Skeletal muscle cell (primary cell): ENCODE data around the gene JPH3.
A peak's percentile ranks its signal among the peaks of the same experiment; 100 is the strongest.
"Not testable (repeated sequence)": the region's sequence is repeated elsewhere in the genome, so short reads cannot be mapped to it uniquely, and the experiment has no call there.

ENCODE experiments used
- DNase-seq: peaks from one replicate; pipeline ENCODE4 v3.0.0-alpha.2; 2010; ENCODE audit warnings: low read depth
- H3K4me3 ChIP-seq: 2 replicates; pipeline ENCODE4 v1.5.1; 2011; ENCODE audit warnings: low read depth, mild to moderate bottlenecking, control low read depth, low read length, moderate library complexity

Gene JPH3

GRCh38 chr16:87669672-87670071 lies 67.4 kb downstream of the JPH3 start:
- H3K4me3 ChIP-seq, result no peak overlapping the region
- no peak for DNase-seq

DNA sequence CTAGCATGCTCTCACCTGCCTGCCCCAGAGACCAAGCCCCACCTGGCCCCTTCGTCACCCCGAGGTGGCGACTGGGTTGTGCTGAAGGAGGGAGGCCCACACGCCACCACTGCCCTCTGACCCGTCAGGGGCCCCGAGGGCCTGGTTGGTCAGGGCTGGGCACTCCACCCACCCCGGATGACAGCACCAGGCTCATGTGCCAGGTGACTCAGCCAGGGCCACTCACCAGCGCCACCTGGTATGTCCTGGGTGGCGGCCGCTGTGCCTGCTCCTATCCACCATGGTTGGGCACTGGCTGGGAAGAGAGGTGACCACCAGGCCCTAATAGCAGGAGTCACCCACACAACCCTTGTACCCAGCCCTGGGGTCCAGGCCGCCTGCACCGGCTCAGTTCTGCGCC lies 68.9 kb downstream of the JPH3 start:
- DNase-seq, result no peak
- H3K4me3 ChIP-seq, result no peak overlapping the region

GRCh38 chr16:87671715-87672270 lies 69.5 kb downstream of the JPH3 start:
- no peak overlapping the region for H3K4me3 ChIP-seq
- no peak for DNase-seq

GRCh38 chr16:87674419-87674818 lies 72.1 kb downstream of the JPH3 start:
- no peak for DNase-seq
- H3K4me3 ChIP-seq, result no peak overlapping the region

- H3K4me3 ChIP-seq, result no peak overlapping the region
- no peak for DNase-seq
These were observed 72.9 kb downstream of the JPH3 start for GRCh38 chr16:87675111-87675719.

DNA sequence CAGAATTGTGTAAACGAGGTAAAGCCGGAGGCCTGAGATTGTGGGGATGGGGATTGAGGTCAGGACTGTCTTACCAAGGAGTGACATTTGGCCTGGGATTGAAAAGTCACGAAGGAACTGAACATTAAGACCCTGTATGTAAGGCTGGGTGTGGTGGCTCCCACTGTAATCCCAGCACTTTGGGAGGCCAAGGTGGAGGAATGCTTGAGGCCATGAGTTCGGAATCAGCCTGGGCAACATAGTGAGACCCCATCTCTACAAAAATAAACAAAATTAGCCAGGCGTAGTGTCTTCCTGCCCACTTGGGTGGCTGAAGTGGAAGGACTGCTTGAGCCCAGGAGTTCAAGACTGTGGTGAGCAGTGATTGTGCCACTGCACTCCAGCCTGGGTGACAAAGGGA lies 75.5 kb downstream of the JPH3 start:
- DNase-seq, result no peak

DNA sequence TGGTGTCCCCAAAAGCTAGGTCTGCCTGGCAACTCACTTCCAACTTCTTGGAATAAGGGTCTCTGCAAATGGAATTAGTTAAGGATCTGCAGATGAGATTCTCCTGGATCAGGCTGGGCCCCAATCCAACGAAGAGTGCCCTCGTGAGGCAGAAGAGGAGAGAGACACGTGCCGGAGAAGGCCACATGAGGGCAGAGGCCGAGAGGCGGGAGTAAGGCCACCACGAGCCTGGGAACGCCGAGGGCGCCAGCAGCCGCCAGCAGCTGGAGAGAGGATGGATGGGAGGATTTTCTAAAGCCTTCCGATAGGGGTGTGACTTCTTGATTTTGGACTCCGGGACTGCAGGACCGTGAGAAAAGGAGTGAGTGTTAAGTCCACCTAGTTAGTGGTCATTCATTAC lies 76.3 kb downstream of the JPH3 start:
- H3K4me3 ChIP-seq, result no peak overlapping the region
- no peak for DNase-seq

More for the DNA sequence above, 75.5 kb downstream of the JPH3 start:
- no peak overlapping the region for H3K4me3 ChIP-seq

DNA sequence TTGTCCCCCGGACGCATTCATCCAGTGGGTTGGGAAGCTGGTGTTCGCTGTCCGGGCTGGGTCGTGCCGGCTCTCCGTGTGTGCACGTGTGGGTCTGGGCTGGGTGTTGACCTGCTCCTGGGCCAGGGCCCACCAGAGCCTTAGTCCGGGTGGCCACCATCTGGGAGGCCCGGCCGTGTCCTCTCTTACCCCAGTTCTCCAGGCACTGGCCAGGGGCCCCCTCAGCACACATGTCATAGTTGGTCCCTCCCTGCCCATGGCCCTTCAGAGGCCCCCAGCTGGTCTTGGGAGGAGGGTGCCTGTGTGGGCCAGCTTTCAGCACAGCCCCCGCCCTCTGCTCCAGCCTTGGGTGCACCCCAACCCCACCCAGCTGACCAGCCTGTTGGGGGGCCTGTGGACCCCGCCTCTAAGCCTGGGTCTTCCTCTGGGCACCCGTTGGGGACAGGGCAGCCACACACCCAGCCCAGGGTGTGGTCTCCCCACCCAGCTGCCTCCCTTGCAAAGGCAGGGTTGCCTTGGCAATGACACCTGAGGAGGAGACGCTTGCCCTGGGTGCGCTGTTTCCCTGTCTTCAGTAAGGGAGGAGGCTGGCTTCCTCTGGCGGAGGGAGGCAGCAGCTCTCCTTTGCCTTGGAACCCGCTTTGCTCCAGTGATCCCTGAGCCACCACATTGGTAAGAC lies 77.4 kb downstream of the JPH3 start:
- no peak overlapping the region for H3K4me3 ChIP-seq

GRCh38 chr16:87680272-87680644 lies 78.0 kb downstream of the JPH3 start:
- DNase-seq, result no peak

More for the DNA sequence above, 77.4 kb downstream of the JPH3 start:
- no peak for DNase-seq

GRCh38 chr16:87681051-87681602 lies 78.8 kb downstream of the JPH3 start:
- H3K4me3 ChIP-seq, DNase-seq: not testable (repeated sequence)

More at GRCh38 chr16:87680272-87680644, 78.0 kb downstream of the JPH3 start:
- H3K4me3 ChIP-seq, result no peak overlapping the region

DNA sequence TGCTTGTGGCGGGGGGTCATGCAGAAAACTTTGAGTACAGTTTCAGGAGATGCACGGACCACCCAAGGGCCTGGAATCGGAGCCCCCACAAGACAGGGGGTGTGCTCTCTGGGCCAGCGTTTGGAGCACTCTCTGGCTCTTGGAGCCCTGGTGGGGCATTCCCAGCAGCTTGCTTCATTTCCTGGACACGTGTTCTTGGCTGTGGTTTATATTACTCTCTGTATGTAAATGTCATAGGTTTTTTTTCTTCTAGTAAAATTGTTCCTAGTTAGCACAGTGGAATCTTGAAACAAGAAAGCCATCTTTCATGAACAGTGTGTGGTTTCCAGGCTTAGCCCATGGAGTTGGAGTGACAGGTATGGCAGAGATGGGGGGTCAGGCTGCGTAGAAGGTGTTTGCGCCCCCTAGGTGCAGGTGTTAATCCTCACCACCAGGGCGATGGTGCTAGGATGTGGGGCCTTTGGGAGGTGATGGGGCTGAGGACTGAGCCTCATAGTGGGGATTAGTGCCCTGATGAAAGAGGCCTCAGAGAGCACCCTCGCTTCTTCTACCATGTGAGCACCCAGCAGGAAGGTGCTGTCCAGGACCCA lies 79.8 kb downstream of the JPH3 start:
- peak; percentile 36 for DNase-seq
- H3K4me3 ChIP-seq, result no peak overlapping the region

- no peak for DNase-seq
- no peak overlapping the region for H3K4me3 ChIP-seq
These were observed 80.6 kb downstream of the JPH3 start for GRCh38 chr16:87682852-87683399.

DNA sequence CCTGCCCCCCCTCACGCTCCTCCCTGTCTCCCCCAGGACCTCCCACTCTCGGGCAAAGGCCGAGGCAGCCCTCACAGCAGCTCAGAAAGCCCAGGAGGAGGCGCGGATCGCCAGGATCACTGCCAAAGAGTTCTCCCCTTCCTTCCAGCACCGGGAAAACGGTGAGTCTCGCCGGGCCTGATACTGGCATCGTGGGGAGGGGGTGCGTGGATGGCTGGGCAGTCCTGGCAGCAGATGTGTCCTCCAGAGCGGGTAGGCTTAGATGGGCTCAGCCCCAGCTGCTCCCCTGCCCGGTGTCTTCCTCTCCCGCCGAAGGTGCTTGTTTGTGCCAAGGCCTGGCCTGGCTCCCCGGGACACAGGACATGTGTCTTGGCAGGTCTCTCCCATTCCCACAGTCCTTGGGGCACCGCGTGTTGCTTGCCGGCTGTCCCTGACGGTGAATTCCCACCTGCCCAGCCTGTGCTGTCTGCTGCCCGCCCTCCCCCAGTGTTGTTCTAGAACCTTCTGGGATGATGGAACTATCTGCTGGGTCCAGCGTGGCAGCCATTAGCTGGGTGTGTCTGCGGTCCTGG lies 81.9 kb downstream of the JPH3 start:
- no peak overlapping the region for H3K4me3 ChIP-seq
- DNase-seq, result no peak

GRCh38 chr16:87684711-87685404 lies 82.5 kb downstream of the JPH3 start:
- no peak for DNase-seq
- no peak overlapping the region for H3K4me3 ChIP-seq

DNA sequence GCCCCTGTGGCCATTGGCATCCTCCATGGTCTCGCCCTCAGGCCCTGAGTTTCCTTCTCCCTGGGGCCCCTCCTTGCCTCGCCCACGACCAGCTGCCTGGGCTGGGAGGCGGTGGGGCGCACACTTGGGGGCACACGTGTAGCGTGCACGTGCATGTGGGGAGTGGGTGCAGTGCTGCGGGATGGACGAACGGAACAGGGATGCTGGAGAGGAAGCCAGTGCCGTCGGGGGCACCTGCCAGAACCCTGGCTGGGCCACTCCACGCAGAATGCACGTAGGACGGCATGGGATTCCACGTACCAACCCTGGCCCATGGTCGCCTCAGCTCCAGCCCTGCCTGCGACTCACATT lies 83.1 kb downstream of the JPH3 start:
- no peak overlapping the region for H3K4me3 ChIP-seq
- no peak for DNase-seq

DNA sequence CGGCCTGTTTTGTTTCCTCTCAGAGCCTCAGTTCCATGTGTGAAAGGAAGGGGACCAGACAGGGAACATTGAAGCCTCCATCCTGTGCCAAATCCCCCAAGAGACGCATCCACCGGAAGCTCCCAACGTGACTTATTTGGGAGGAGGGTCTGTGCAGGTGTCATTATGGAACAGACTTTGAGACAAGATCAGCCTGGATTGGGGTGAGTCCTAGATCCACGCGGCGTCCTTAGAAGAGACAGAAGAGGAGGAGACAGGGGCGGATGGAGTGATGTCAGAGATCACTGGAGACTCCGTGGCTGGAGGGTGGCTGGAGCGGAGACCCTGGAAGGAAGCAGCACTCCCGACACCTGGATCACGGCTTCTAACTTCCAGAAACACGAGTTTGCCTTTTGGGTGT lies 83.5 kb downstream of the JPH3 start:
- H3K4me3 ChIP-seq, result no peak overlapping the region
- DNase-seq, result no peak

DNA sequence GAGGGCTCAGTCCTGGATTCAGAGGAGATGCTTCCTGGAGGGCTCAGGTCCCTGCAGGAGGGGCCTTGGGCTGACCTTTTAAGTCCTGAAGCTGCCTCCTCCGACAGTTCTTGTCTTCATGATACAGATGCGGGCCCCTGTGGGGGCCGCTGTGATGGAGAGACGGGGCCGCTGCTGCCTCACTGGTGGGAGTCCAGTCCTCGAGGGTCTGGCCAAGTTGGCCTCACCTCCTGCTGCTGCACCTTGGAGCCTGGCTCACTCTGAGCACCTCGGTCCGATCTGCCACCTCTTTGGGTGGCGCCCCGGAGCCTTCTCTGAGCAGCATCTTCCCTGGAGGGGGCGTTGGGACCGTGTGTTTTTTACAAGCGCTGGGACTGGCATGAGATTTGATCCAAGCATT lies 84.4 kb downstream of the JPH3 start:
- no peak overlapping the region for H3K4me3 ChIP-seq
- no peak for DNase-seq

DNA sequence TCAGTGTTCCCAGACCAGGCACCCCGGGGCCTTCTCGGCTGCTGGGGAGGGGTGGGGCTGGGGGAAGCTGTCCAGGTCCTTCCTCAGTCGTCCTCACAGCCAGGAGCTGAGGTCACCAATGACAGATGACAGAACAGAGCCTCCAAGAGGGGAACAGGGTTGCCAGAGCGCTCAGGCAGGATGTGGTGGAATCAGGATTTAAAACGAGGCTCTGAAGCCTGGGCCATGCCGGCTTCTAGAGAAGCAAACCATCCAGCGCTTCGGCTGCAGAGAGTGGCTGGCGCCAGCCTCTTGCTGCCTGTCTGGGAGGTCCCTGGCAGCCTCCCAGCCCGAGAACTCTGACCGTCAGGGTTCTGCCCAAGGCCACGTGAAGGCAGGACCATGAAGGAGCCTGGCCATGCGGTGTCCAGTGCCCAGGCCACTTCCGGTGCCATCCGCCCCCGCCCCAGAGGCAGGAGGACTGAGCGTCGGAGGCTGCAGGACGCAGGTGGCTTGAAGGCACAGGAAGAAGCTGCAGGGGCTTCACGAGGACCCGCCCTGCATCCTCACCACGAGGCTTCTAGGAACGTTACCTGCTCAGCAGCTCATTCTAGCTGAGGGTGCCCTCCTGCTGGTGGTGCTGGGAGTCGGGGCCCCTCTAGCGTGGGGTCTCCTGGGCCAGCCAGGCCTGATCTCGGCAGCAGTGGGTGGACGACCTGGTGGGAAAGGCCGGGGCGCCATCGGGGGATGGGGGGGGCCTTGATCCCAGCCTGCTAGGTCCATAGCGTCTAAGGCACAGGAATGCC lies 85.0 kb downstream of the JPH3 start:
- DNase-seq, result no peak
- no peak overlapping the region for H3K4me3 ChIP-seq
